DMS114 treated with DMSO at 0.1 percent for 48 hours (cell line): ENCODE results near the gene S100A10.

Experiments used
- DNase-seq: peaks from one replicate; lab custom pipeline; 2025; ENCODE audit not compliant: unreplicated experiment; lab: John Stamatoyannopoulos, UW

S100A10 gene

DNA sequence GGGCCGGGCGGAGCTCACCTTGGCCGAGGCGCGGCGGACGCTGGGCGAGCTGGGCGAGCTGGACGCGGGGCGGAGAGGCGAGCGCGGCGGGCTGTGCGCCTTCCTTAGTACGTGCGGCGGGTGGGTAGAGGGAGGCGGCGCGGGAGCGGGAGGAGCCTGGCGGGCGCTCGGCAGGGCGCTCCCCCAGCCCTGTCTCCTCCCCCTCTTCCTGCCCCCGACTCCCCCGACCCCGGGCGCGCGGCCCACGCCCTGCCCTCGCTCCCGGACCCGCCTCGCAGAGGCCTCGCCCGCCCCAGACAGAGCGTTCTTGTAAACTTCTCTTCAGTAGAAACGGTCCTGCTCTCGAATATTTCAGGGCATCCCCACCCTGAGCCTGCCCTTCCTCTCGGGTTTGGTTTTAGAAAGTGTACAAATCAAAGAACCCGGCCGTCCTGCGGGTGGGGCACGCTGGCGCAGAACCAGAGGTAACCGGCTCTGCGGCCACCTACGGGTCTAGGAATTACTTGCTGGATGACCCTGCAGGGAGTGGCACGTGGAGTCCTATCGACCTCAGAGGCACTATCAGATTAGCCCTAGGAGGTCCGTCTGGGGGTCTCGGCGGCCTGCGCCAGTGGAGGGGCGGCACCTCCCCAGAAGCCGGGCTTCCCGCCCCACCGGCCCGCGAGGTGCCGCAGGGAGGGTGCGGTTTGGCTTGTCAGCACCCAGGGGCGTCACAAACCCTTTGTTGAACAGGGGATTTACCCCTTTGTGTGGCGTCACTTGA lies at the start of gene S100A10:
Gene S100A10, minus strand, starts transcription at position 126 of the 763 bp plus-strand sequence. CDS start 7,629 bp downstream, outside the sequence.
- DNase-seq, result peak; percentile 37

- no peak for DNase-seq
These were observed 48.4 kb upstream of the S100A10 start for GRCh38 chr1:152042030-152042429.

DNA sequence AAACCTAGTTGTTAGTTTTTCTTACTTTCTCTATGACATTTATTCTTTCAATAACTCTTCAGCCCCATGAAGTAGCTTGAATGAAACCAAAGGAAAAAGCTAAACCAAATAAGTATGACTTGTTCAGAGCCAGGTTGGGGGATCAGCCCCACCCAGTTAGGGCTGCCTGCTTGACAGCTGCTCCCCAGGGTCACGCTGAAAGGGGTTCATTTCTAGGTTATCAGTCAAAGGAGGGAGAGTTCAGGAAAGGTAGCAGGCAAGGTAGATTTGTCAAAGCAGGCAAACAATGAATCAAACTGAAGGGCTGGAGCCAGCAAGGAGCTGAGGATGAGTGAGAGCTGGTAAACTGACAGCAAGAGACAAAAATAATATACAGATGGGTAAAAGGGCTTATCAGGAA lies 46.2 kb upstream of the S100A10 start:
- DNase-seq, result no peak

GRCh38 chr1:152039461-152039860 lies 45.8 kb upstream of the S100A10 start:
- no peak for DNase-seq

- DNase-seq, result no peak
These were observed 45.2 kb upstream of the S100A10 start for GRCh38 chr1:152038871-152039270.

DNA sequence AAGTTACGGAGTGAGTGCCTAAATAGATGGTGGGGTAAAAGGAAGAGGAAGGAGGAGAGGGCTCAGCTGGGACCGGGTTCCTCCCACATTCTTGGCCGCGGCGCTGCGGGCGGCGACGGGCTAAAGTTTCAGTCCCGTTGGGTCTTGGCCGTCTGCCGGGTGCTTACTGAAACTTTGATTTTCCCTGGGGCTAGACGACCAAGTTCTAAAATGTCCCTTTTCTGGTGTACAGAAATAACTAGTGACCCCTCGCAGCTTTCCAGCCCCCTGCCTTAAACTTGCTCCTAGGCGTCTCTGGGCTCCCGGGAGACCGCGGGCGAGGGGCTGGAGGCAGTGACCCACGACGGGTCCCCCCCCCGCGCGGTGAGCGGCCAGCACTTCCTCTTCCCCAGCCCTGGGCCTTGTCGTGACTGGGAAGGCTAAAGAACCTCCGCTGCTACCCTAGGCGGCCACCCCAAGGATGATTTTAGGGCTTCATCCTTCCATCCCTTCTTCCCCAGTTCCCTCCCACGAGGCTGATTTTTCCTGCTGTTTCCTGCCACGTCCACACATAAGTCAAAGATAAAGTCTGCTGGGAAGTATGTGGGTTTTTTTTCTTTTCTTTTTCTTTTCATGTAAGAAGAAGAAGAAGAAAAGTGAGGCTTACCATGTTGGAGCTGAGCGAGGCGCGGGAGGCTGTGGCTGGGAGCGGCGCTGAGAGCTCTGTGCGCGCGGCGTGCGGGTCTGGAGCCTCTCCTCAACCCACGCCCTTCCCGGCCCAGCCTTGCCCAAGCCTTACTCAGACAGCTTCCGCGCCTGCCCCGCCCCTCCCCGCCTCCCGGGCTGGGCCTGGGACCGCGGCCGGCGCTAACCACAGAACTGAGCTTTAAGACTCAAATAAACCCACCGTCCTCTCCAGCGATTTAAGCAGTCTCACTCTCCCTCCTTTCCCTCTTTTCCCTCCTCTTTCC lies 42.9 kb upstream of the S100A10 start, which contains the start of gene S100A11:
Gene S100A11, minus strand, starts transcription at position 738 of the 950 bp plus-strand sequence. Its CDS starts 89 bp downstream, at position 649.
- no peak for DNase-seq

DNA sequence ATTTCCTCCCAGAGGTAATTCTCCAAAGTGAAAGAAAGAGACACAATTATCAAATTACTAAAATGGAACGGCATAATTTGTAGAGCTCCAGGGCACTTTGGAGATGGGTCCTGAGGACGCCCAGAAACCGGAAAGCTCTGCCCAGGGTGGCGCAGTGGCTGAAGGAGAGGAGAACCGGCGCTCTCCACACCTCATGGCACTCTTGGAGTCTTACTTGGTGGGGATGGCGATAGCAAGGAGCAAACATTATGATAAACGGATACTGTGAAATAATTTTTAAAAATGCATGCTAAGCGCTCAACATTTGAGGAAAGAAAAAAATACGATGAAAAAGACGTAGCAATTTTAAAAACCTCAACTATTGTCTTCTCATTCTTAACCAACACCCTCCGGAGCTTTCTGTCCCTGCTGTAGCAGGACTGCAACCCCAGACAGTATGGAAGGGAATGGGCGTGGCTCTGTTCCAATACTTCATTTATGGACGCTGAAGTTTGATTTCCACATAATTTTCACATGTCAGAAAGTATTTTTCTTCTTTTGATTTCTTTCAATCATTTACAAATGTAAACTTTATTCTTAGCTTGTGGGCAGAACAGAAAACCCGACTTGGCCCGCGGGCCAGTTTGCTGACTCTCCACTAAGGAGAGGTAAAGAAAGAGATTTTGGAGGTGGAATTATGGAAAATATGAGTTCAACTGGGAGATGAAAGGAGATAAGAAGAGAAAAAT lies 42.0 kb upstream of the S100A10 start:
- no peak for DNase-seq

GRCh38 chr1:152034654-152035538 lies 41.2 kb upstream of the S100A10 start:
- DNase-seq, result peak; percentile 32

- DNase-seq, result no peak
These were observed 40.6 kb upstream of the S100A10 start for GRCh38 chr1:152034324-152034653.

GRCh38 chr1:152029929-152030211 lies 36.2 kb upstream of the S100A10 start:
- no peak for DNase-seq

GRCh38 chr1:152029144-152029928 lies 35.7 kb upstream of the S100A10 start:
- no peak for DNase-seq

GRCh38 chr1:152026895-152027294 lies 33.2 kb upstream of the S100A10 start:
- DNase-seq, result no peak

GRCh38 chr1:152024223-152024622 lies 30.6 kb upstream of the S100A10 start:
- no peak for DNase-seq

GRCh38 chr1:152023221-152023620 lies 29.6 kb upstream of the S100A10 start:
- DNase-seq, result no peak

DNA sequence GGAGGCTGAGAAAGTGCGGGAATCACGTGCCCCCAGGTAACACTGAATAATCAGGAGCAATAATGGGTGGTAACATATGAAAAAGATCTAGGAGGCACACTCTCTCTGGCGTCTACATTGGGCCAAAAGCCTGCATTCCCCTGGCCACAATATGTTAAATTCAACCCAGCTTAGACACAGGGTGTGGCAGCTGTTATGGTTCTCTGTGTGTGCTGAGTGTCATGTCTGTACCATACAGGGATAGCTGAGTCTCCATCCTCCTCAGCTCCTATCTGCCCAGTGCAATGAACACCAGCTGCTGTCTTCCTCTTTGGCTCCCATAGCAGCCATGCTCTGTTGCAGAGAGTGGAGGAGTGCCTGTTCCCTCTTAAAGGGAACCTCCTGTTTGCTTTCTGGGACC lies 28.8 kb upstream of the S100A10 start:
- no peak for DNase-seq

DNA sequence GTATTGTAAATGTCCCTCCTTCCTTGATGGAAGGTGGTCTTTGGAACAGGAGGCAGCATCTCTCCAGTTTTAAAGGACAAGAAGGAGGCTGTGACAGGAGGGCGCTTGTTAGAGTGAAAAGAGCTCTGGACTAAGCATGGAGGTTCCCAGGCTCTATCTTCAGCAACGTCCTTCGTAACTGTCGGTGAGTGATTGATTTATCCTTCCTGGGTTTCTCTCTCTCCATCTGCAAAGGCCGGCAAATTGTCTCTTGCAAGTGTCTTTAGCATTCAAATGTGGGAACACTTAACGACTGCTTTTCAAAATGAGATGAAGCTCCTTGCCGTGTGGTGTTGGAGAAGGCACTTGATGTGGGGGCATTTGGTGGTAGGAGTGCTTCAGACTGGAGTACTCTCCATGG lies 27.9 kb upstream of the S100A10 start:
- no peak for DNase-seq

GRCh38 chr1:152020849-152021248 lies 27.2 kb upstream of the S100A10 start:
- no peak for DNase-seq

DNA sequence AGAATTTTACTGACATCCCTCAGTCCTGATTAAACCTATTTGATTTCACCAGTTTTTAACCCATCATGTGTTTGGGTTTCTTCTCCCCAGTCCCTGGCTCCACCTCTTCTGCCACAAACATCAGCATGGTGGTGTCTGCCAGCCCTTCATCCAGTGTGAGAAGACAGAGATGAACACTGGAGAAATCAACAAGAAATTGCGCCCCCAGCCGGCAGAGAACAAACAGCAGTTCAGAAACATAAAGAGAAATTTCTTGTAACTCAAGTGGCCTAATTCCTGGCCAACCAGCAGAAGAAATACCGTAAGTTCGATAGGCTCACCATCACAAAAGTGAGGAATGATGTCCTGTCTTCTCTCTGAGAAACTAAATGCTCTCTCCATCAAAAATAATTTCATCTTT lies 24.9 kb upstream of the S100A10 start:
- DNase-seq, result no peak

DNA sequence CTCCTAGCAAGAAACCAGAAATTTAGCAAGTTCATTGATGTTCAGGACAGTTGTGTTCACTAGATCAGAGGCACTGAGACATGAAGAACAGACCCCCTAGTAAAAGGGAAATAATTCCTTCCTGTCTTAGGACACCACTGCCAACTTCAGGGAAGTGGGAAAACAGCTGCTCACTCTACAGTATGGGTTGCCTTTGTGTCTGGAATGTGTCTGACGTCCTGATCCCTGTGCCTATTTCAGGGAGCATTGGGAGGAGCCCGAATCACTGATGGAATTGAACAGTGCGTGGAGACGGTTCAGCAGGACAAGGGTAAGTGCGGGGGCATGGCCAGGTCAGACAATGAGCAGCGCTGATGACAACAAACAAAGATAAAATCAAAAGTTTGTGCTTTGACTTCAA lies 22.1 kb upstream of the S100A10 start:
- no peak for DNase-seq

DNA sequence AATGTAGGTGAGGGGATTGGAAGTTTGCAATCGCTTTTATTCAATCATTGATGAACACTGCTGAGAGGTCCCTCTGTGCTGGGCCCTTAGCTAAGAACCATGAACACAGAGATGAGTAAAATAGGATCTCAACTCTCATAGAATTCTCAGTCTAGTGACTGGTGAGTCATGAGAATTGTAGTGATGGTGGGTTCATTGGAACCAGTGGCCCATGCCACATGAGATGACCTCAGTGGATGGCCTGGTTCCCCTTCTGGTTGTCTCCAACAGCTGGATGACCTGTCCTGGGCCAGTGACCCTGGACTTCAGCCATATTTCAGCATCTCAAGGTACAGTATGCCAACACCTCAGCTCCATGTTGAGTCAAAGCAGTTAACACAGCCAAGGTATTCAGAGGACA lies 21.3 kb upstream of the S100A10 start:
- DNase-seq, result no peak
